Left colon (tissue), 2 donors: ENCODE measurements around the gene MMP25. TPM values are rescaled to one million over a fixed set of nuclear protein-coding genes. Genes with fewer than 3 reads are reported as not detected.

Experiments
- ATAC-seq: fragments of 200-7000 bp; cut with Tn5 transposase; one replicate; pipeline ENCODE4 v1.9.1; 2020; ENCODE audit warnings: mild to moderate bottlenecking, moderate library complexity
- DNase-seq, 2 donors: peaks; one replicate each; pipeline ENCODE4 v3.0.0-alpha.2; 2020
- intact Hi-C, 2 donors: fragments of 100-400 bp; cut with DNase I in 1 of 2; cut with micrococcal nuclease in 1 of 2; formaldehyde crosslinking; loops; one replicate each; pipeline versions ENCODE4 v1.11.2 to v1.14.0; 2022; cut with DNase I, micrococcal nuclease
- total RNA-seq, 2 donors: library from RNA; stranded (reverse); fragmentation: NEBNext Ultra II Directional; extraction: Animal tissue kit (Norgen Biotek cat#: 25700); gene quantifications; one replicate each; pipeline ENCODE4 v1.2.1, GENCODE V29; 2021
- donor health status: DM: no; HTN: no; CAD: no.
- donor health status: DM: yes; HTN: yes; CAD: no.

MMP25 gene
- total RNA-seq, 2 donors from 2014 or later = 0.70 to 1.1 TPM

- ATAC-seq = no peak
- DNase-seq = no peak
- intact Hi-C loops = no loop called here
Observed at GRCh38 chr16:3014971-3015370, 31.4 kb upstream of the MMP25 start.

GRCh38 chr16:3015865-3016521 is 30.4 kb upstream of the MMP25 start:
- intact Hi-C loops = no loop called here
- DNase-seq = no peak
- ATAC-seq = no peak

GRCh38 chr16:3017344-3017743 is 29.0 kb upstream of the MMP25 start:
- ATAC-seq (no peak), DNase-seq (no peak)
- intact Hi-C loops = no loop called here

- peak; percentile 31 to 51 for DNase-seq
Observed at GRCh38 chr16:3017794-3018506, 28.4 kb upstream of the MMP25 start, which contains the start of gene CLDN6. TSS of gene CLDN6 (minus strand) at chr16:3018183. CDS start at chr16:3016021, 2,162 bp downstream.

GRCh38 chr16:3019594-3020246 is 26.6 kb upstream of the MMP25 start:
- ATAC-seq = no peak
- DNase-seq = no peak
- intact Hi-C loops = no loop called here

More at GRCh38 chr16:3017794-3018506, 28.4 kb upstream of the MMP25 start, which contains the start of gene CLDN6:
- intact Hi-C loops = no loop called here
- ATAC-seq = no peak

- peak; percentile 68 to 86 for DNase-seq
Observed at GRCh38 chr16:3020247-3020603, 26.1 kb upstream of the MMP25 start, which contains the start of gene TNFRSF12A. TSS of gene TNFRSF12A (plus strand) at chr16:3020368. CDS start at chr16:3020398, 30 bp downstream.

GRCh38 chr16:3020604-3021448 is 25.5 kb upstream of the MMP25 start:
- DNase-seq (peak; percentile 73 to 82), ATAC-seq (peak; percentile 31)
- intact Hi-C loops = no loop called here

More at GRCh38 chr16:3020247-3020603, 26.1 kb upstream of the MMP25 start, which contains the start of gene TNFRSF12A:
- peak; percentile 53 for ATAC-seq
- intact Hi-C loops = no loop called here

- DNase-seq (peak; percentile 84 to 91), ATAC-seq (peak; percentile 49)
- intact Hi-C loops = no loop called here
Observed at GRCh38 chr16:3021449-3022207, 24.7 kb upstream of the MMP25 start.

GRCh38 chr16:3022208-3022683 is 24.1 kb upstream of the MMP25 start:
- ATAC-seq (peak; percentile 20), DNase-seq (peak; percentile 81 to 89)
- intact Hi-C loops = no loop called here

GRCh38 chr16:3022684-3023414 is 23.5 kb upstream of the MMP25 start:
- no peak for ATAC-seq
- intact Hi-C loops = no loop called here
- peak; percentile 18 to 41 for DNase-seq

GRCh38 chr16:3023415-3023668 is 23.0 kb upstream of the MMP25 start:
- ATAC-seq (no peak), DNase-seq (no peak)
- intact Hi-C loops = no loop called here

GRCh38 chr16:3023669-3024478 is 22.5 kb upstream of the MMP25 start, which contains the start of the genes HCFC1R1 and THOC6:
TSS of gene HCFC1R1 (minus strand) at chr16:3023942. CDS start at chr16:3023941, 1 bp downstream.
TSS of gene THOC6 (plus strand) at chr16:3024035. CDS start at chr16:3024327, 292 bp downstream.
- intact Hi-C loops = no loop called here
- peak; percentile 66 for ATAC-seq
- peak; percentile 98 to 99 for DNase-seq

- no peak for ATAC-seq
- no peak for DNase-seq
- intact Hi-C loops = no loop called here
Observed at GRCh38 chr16:3025032-3026002, 21.0 kb upstream of the MMP25 start.

- no peak for DNase-seq
- ATAC-seq = no peak
- intact Hi-C loops = no loop called here
Observed at GRCh38 chr16:3026003-3026378, 20.4 kb upstream of the MMP25 start.

- ATAC-seq (no peak), DNase-seq (no peak)
- intact Hi-C loops = no loop called here
Observed at GRCh38 chr16:3026609-3027488, 19.5 kb upstream of the MMP25 start.
